ENCODE results near the gene SYTL2.

DNA sequence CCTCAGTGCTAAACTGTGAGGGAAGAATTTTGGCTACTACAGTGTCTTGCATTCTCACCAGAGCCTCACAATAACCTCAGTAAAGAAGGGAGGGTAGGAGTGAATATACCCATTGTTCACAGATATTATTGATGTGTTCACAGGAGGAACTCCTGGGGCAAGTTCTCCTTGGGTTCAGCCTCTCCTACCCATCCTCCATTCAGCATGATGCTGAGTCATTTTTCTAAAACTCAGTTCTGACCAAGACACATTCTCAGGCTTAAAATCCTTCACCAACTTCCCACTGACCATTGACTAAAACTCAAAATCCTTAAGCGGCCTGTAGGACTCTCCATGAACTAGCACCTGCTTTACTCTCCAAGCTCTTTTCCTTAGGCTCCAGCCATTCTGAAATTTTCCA is 48.7 kb downstream of the SYTL2 start:
- TF ChIP-seq, protein P1, sequence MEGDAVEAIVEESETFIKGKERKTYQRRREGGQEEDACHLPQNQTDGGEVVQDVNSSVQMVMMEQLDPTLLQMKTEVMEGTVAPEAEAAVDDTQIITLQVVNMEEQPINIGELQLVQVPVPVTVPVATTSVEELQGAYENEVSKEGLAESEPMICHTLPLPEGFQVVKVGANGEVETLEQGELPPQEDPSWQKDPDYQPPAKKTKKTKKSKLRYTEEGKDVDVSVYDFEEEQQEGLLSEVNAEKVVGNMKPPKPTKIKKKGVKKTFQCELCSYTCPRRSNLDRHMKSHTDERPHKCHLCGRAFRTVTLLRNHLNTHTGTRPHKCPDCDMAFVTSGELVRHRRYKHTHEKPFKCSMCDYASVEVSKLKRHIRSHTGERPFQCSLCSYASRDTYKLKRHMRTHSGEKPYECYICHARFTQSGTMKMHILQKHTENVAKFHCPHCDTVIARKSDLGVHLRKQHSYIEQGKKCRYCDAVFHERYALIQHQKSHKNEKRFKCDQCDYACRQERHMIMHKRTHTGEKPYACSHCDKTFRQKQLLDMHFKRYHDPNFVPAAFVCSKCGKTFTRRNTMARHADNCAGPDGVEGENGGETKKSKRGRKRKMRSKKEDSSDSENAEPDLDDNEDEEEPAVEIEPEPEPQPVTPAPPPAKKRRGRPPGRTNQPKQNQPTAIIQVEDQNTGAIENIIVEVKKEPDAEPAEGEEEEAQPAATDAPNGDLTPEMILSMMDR (conservative IDR thresholded peaks at IDR 0.05) = no peak
- no peak for TF ChIP-seq ZFX (IDR thresholded peaks at IDR 0.05)
